Smooth muscle cell (in vitro differentiated cells): Measurements from ENCODE around the gene MS4A13. TPM values are rescaled to one million over a fixed set of nuclear protein-coding genes. Genes with fewer than 3 reads are reported as not detected.

Source experiments
- DNase-seq: peaks from one replicate; lab custom pipeline; 2025; ENCODE audit not compliant: unreplicated experiment; lab: John Stamatoyannopoulos, UW
- H2AFZ ChIP-seq: fragments of 200-600 bp; sonication (generic); 2 replicates; pipeline ENCODE4 v1.6.0; 2016; ENCODE audit warnings: antibody characterized with exemption, low read depth, mild to moderate bottlenecking
- H3F3A ChIP-seq: fragments of 200-600 bp; sonication (generic); 2 replicates; pipeline ENCODE4 v1.6.0; 2017; ENCODE audit warnings: antibody characterized with exemption, low read depth
- H3K27ac ChIP-seq: fragments of 200-600 bp; sonication (generic); 2 replicates; pipeline ENCODE4 v1.5.1; 2016; ENCODE audit warnings: low read depth, mild to moderate bottlenecking
- H3K27me3 ChIP-seq: fragments of 200-600 bp; sonication (generic); 2 replicates; pipeline ENCODE4 v1.6.1; 2016; ENCODE audit warnings: low read depth, mild to moderate bottlenecking
- H3K36me3 ChIP-seq: fragments of 200-600 bp; sonication (generic); 2 replicates; pipeline ENCODE4 v1.5.1; 2016; ENCODE audit warnings: low read depth
- H3K4me1 ChIP-seq: fragments of 200-600 bp; sonication (generic); 2 replicates; pipeline ENCODE4 v1.5.1; 2016; ENCODE audit warnings: low read depth
- H3K4me2 ChIP-seq: fragments of 200-600 bp; sonication (generic); 2 replicates; pipeline ENCODE4 v1.6.0; 2016; ENCODE audit warnings: mild to moderate bottlenecking
- H3K4me3 ChIP-seq: fragments of 200-600 bp; sonication (generic); 2 replicates; pipeline ENCODE4 v1.5.1; 2016; ENCODE audit warnings: mild to moderate bottlenecking
- H3K79me2 ChIP-seq: fragments of 200-600 bp; sonication (generic); 2 replicates; pipeline ENCODE4 v1.6.0; 2016; ENCODE audit warnings: low read depth, mild to moderate bottlenecking
- H3K9ac ChIP-seq: fragments of 200-600 bp; sonication (generic); 2 replicates; pipeline ENCODE4 v1.6.0; 2016; ENCODE audit warnings: low read depth
- H3K9me3 ChIP-seq: fragments of 200-600 bp; sonication (generic); replicated peaks from 2 replicates; pipeline ENCODE4 v1.5.1; 2016; ENCODE audit warnings: low read depth
- H4K20me1 ChIP-seq: fragments of 200-600 bp; sonication (generic); 2 replicates; pipeline ENCODE4 v1.6.0; 2016; ENCODE audit warnings: low read depth
- WGBS: methylation state at CpG from one replicate; pipeline ENCODE4 v1.1.7; 2016; ENCODE audit warnings: low lambda C conversion rate; 5-methylcytosine and 5-hydroxymethylcytosine counted together
- polyA plus RNA-seq: library from polyadenylated mRNA; unstranded; fragments of >200 nt; fragmentation: Nextera tagmentation; extraction: Ambion mirVana; gene quantifications from 2 replicates; pipeline ENCODE4 v1.2.1, GENCODE V29; 2016
- total RNA-seq: library from RNA; depleted of rRNA; stranded (reverse); fragments of >200 nt; gene quantifications from 2 replicates; pipeline ENCODE4 v1.2.3, GENCODE V29; 2014
- TF ChIP-seq, protein P1 (sequence below): fragments of 200-600 bp; sonication (generic); IDR thresholded peaks from 2 replicates; pipeline ENCODE4 v1.5.1; 2017; ENCODE audit warnings: borderline replicate concordance, mild to moderate bottlenecking, antibody characterized with exemption; ENCODE audit not compliant: insufficient read depth, poor library complexity, severe bottlenecking

Gene MS4A13, protein sequence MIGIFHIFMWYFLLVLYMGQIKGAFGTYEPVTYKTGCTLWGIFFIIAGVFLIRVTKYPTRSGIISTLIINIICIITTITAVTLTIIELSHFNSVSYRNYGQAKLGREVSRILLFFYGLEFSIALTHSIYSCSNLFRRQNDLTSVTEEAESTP
- total RNA-seq (not detected in 2 replicates), polyA plus RNA-seq (not detected in 2 replicates)

DNA sequence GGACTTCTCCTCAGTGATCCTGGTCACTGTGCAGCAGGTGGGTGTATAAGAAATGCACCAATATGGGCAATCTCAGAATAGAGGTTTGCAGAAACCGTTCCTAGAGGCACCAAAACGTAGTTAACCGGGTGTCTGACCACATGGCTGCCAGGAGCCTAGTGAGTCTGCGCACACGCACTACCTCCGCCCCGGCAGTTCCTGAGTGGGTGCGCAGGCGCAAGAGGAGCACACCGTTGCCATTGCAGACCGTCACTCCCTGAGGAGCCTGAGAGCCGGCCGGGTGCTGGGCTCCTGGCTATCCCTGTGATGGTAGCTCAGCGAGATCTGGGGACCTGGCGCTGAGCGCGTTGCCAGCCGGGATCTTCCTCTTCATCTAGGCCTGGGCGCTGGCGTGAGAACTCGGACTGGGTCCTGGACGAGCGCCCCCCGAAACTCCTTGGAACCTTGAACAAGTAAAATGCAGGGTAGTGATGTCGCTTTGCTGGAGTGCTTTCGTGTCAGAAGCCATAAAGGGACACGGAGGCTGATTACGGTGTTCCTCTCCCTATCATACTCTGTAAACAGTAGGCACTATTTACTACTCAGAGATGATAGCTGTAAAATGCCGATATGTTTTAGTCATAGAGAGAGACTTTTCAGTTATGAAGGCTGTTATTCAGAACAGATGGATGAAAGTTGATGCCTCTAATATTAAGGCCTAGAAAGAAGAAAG is at the start of gene MS4A13:
Gene MS4A13, plus strand, starts transcription at position 249 of the 712 bp plus-strand sequence. CDS start 2,692 bp downstream, outside the sequence.
- no peak within 1 kb of the TSS for H3K4me2 ChIP-seq
- TF ChIP-seq, protein P1, sequence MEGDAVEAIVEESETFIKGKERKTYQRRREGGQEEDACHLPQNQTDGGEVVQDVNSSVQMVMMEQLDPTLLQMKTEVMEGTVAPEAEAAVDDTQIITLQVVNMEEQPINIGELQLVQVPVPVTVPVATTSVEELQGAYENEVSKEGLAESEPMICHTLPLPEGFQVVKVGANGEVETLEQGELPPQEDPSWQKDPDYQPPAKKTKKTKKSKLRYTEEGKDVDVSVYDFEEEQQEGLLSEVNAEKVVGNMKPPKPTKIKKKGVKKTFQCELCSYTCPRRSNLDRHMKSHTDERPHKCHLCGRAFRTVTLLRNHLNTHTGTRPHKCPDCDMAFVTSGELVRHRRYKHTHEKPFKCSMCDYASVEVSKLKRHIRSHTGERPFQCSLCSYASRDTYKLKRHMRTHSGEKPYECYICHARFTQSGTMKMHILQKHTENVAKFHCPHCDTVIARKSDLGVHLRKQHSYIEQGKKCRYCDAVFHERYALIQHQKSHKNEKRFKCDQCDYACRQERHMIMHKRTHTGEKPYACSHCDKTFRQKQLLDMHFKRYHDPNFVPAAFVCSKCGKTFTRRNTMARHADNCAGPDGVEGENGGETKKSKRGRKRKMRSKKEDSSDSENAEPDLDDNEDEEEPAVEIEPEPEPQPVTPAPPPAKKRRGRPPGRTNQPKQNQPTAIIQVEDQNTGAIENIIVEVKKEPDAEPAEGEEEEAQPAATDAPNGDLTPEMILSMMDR: no peak
- no peak for DNase-seq
- no peaks in the 10 kb centered on the region for H3K4me1 ChIP-seq
- no peak within 1 kb of the TSS for H2AFZ ChIP-seq
- no peaks in the 10 kb centered on the region for H4K20me1 ChIP-seq
- H3K4me3 ChIP-seq: no peak within 1 kb of the TSS
- H3K36me3 ChIP-seq: no peaks in the 10 kb centered on the region
- H3K9ac ChIP-seq: no peak within 1 kb of the TSS
- no peaks in the 10 kb centered on the region for H3F3A ChIP-seq
- no peaks in the 10 kb centered on the region for H3K27me3 ChIP-seq
- H3K9me3 ChIP-seq: no peaks in the 10 kb centered on the region
- no peaks in the 10 kb centered on the region for H3K79me2 ChIP-seq
- WGBS: 90% methylated on average over 26 of the region's 29 CpGs
- no peak within 1 kb of the TSS for H3K27ac ChIP-seq

DNA sequence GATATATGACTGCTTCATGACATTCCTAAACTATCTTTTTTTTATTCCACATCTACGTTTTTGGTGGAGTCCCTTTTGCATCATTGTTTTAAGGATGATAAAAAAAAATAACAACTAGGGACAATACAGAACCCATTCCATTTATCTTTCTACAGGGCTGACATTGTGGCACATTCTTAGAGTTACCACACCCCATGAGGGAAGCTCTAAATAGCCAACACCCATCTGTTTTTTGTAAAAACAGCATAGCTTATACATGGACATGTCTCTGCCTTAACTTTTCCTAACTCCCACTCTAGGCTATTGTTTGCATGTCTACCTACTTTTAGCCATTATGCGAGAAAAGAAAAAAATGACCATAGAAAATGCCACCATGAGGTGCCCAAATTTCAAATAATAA is 46.4 kb upstream of the MS4A13 start:
- TF ChIP-seq, protein P1: no peak
- no peaks in the 10 kb centered on the region for H3K9me3 ChIP-seq
- H3K27me3 ChIP-seq: no peaks in the 10 kb centered on the region
- H4K20me1 ChIP-seq: no peaks in the 10 kb centered on the region
- no peaks in the 10 kb centered on the region for H3K36me3 ChIP-seq
- DNase-seq: no peak
- H3K4me2 ChIP-seq: no peak overlapping the region
- 64% methylated on average over 2 of the region's 2 CpGs for WGBS
- H3K27ac ChIP-seq: no peak overlapping the region
- H3F3A ChIP-seq: no peaks in the 10 kb centered on the region
- H3K79me2 ChIP-seq: no peaks in the 10 kb centered on the region
- no peaks in the 10 kb centered on the region for H3K4me1 ChIP-seq
- H3K9ac ChIP-seq: no peak overlapping the region
- H3K4me3 ChIP-seq: no peak overlapping the region
- H2AFZ ChIP-seq: no peak overlapping the region

DNA sequence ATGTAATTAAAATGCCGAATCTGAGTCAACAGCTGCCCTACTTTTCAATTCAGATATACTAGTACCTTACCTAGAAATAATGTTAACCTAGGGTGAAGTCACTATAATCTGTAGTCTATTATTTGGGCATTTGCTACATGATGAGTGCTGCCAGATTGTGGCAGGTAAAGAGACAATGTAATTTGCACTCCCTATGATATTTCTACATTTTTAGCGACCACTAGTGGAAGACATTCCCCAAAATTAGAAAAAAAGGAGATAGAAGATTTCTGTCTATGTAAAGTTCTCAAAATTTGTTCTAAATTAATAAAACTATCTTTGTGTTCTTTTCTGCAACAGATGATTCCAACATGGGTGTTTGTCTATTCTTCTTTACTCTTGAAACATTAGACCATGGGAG is 45.5 kb upstream of the MS4A13 start:
- 61% methylated on average over 2 of the region's 2 CpGs for WGBS
- H3F3A ChIP-seq: no peaks in the 10 kb centered on the region

More for the DNA sequence above, 45.5 kb upstream of the MS4A13 start:
- no peak overlapping the region for H3K4me3 ChIP-seq
- DNase-seq: no peak
- H3K36me3 ChIP-seq: no peaks in the 10 kb centered on the region
- no peak overlapping the region for H3K9ac ChIP-seq
- H2AFZ ChIP-seq: no peak overlapping the region
- no peaks in the 10 kb centered on the region for H3K4me1 ChIP-seq
- no peaks in the 10 kb centered on the region for H4K20me1 ChIP-seq
- no peaks in the 10 kb centered on the region for H3K9me3 ChIP-seq
- no peak overlapping the region for H3K4me2 ChIP-seq
- no peak overlapping the region for H3K27ac ChIP-seq
- no peaks in the 10 kb centered on the region for H3K27me3 ChIP-seq
- TF ChIP-seq, protein P1: no peak
- no peaks in the 10 kb centered on the region for H3K79me2 ChIP-seq
